HCEC 1CT (cell line): ENCODE measurements around the gene IFNA4.
"Not testable (repeated sequence)": the region's sequence is repeated elsewhere in the genome, so short reads cannot be mapped to it uniquely, and the experiment has no call there.

ENCODE experiments used
- DNase-seq: peaks from one replicate; pipeline ENCODE4 v3.0.0-alpha.2; 2017

The IFNA4 gene

DNA sequence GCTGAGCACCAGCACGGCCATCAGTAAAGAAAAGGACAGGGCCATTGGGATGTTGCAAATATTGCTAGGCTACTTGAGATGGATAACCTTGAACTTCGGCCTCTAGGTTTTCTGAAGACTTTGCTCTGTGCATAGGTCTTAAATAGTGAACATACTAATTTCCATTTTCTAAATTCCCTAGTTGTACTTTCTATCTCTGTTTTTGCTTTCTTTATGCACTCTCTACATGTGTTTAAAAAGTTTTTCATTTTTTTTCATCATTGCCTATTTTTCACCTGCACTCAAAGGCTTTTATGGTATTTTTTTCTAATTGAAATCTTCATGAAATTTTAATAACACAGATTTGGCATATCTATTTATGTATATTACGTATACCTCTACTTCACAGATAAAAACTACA is at the start of gene IFNA4:
Gene IFNA4 (minus strand): TSS at position 101 of the 400 bp plus-strand sequence. CDS start 56 bp downstream, at position 45.
- DNase-seq: not testable (repeated sequence)

DNA sequence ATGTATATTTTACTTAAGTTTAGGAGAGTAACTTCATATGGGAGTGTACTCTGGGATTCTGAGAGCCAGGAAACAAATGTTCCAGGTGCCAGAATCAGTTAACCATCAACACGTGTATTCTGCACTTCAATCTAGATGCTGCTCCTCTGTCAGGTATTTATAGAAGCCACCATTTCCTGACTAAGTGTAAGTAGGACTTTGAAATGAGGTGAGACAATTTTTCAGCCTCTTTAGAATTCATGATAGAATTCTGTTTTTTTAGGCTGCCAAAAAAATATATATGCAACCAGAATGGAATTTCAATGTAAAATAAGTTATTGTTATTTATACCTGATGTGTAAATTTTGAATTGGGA is 49.0 kb upstream of the IFNA4 start:
- not testable (repeated sequence) for DNase-seq

DNA sequence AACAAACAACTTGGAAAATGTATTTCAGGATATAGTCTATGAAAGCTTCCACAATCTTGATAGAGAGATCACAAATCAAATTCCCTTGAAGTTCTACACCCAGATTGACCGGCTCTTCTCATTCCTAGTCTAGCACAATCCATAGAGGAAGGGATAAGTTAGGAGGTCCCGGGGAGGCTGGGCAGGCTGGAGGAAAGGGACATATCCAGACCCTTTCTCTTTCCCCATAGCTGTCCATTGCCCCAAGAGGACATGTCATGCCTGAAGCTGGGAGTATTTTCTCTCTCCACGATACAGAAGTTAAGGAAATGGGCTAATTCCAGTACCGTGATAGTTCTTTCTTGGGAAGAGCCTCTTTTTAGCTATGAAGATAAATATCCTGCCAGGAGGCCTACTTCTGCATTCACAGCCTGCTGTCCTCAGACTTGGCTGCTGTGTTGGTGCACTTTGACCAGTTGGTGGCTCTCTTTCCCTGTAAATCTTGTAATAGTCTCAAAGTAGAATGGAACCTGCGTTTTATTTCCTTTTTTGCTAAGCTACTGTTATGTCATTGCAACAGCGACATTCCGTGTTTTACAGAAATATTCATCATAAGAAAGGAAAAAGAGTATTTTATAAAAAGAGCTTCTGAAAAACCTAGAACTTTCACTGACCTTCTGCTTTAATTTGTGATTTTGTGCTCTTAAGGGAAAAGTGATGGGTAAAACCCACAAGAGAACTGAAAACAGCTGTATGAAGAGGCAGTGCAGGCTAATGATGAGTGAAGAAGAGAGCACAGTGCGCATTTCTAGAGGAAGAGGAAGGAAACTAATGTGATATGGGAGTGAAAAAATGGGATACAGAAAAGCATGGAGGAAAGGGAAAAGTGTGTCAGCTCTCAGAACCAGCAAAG is 48.3 kb upstream of the IFNA4 start:
- DNase-seq: peak; percentile 57

DNA sequence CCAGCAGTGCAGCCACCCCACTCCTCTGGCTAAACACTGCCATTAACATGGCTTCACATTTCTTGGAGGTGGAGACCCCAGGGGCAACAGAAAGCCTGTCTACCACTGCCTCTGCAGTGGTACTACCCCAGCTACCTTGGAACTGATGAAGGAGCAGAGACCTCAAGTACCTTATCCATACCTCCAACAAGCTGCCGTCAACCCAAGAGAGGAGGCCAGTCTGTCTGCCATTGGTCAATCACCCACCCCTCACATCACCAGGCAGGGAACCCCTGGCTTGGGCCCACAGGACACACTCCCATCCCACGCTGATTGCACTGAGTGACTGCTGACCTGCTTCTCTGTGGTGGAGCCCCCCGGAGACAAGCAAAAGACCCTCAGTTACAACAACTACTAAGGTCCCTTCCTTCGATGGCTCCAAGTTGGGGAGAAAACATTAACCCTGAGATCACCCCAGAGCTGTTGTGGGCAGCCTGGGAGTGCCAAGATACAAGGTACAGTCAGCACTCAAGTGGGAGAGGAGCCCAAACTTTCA is 46.8 kb upstream of the IFNA4 start:
- DNase-seq: no peak

DNA sequence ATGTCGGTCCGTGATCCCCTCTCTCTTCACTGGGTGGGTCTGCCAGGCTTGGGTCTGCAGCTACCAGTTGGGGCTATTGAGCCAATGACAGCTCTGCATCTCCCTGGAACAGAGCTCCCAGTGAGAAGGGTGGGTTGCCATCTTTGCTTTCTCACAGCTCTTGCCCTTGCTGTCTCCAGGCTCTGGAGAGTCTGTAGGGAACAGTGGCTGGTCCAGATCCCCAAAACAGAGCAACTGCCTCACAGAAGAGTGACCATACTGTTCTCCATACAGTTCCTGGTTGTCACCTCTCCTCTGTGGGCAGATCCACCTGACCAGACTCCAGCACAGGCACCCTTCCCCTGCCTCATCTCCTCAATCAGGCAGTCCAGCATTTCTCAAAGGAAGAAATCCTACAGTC is 45.9 kb upstream of the IFNA4 start:
- DNase-seq: no peak

DNA sequence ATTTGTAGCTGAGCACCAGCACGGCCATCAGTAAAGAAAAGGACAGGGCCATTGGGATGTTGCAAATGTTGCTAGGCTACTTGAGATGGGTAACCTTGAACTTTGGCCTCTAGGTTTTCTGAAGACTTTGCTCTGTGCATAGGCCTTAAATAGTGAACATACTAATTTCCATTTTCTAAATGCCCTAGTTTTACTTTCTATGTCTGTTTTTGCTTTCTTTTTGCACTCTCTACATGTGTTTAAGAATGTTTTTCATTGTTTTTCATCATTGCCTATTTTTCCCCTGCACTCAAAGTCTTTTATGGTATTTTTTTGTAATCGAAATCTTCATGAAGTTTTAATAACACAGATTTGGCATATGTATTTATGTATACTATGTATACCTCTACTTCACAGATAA is 40.7 kb upstream of the IFNA4 start, which contains the start of gene IFNA17:
Gene IFNA17 (minus strand): TSS at position 101 of the 400 bp plus-strand sequence. CDS start 49 bp downstream, at position 52.
- no peak for DNase-seq

DNA sequence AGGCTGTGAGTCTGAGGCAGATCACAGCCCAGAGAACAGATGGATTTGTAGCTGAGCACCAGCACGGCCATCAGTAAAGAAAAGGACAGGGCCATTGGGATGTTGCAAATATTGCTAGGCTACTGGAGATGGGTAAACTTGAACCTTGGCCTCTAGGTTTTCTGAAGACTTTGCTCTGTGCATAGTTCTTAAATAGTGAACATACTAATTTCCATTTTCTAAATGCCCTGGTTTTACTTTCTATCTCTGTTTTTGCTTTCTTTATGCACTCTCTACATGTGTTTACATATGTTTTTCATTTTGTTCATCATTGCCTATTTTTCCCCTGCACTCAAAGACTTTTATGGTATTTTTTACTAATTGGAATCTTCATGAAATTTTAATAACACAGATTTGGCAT is 29.8 kb upstream of the IFNA4 start, which contains the start of gene IFNA16:
Gene IFNA16 (minus strand): TSS at position 101 of the 400 bp plus-strand sequence. CDS start 6 bp downstream, at position 95.
- not testable (repeated sequence) for DNase-seq

DNA sequence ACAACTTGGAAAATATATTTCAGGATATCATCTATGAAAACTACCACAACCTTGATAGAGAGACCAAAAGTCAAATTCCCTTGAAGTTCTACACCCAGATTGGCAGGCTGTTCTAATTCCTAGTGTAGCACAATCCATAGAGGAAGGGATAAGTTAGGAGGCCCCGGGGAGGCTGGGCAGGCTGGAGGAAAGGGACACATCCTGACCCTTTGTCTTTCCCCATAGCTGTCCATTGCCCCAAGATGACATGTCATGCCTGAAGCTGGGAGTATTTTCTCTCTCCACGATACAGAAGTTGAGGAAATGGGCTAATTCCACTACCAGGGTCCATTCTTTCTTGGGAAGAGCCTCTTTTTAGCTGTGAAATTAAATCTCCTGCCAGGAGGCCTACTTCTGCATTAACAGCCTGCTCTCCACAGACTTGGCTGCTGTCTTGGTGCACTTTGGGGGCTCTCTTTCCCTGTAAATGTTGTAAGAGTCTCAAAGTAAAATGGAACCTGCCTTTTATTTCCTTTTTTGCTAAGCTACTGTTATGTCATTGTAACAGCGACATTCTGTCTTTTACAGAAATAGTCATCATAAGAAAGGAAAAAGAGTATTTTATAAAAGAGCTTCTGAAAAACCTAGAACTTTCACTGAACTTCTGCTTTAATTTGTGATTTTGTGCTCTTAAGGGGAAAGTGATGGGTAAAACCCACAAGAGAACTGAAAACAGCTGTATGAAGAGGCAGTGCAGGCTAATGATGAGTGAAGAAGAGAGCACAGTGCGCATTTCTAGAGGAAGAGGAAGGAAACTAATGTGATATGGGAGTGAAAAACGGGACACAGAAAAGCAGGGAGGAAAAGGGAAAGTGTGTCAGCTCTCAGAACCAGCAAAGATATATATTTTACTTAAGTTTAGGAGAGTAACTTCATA is 26.3 kb upstream of the IFNA4 start:
- peak; percentile 10 for DNase-seq

DNA sequence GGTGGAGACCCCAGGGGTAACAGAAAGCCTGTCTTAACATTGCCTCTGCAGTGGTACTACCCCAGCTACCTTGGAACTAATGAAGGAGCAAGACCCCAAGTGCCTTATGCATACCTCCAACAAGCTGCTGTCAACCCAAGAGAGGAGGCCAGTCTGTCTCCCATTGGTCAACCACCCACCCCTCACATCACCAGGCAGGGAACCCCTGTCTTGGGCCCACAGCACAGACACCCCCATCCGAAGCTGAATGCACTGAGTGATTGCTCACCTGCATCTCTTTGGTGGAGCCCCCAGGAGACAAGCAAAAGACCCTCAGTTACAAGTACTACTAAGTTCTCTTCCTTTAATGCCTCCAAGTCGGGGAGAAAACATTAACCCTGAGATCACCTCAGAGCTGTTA is 24.8 kb upstream of the IFNA4 start:
- DNase-seq: not testable (repeated sequence)

DNA sequence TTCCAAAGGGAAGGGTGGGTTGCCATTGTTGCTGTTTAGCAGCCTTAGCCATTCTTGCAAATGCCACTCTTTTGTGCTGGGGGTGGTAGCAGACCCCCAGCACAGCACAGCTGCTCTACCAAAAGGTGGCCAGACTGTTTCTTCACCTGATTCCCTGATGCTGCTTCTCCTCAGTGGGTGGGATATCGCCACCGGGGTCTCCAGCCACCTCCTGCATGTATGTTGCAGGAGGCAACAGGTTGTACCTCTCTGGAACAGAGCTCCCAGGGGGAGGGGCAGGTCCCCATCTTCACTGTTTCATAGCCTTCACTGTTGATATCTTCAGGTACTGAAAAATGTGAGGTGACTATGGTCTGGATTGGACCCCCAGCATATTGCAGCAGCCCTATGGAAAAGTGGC is 23.4 kb upstream of the IFNA4 start:
- DNase-seq: not testable (repeated sequence)

DNA sequence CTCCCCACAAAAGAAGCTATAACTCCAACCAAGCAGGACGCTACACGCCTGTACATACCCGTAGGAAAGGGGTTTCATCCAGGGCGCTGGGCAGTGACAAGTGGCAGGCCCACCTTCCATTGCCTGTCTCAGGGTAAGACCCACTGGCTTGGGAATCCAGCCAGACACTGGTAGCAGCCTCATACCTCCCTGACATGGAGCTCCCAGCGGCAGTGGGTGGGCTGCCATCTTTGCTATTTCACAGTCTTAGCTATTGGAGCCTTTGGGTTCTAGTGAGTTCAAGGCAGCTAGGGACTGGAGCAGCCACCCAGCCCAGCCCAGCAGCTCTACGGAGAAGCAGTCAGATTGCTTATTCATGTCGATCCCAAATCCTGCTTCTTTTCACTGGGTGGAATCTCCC is 22.9 kb upstream of the IFNA4 start:
- DNase-seq: no peak

DNA sequence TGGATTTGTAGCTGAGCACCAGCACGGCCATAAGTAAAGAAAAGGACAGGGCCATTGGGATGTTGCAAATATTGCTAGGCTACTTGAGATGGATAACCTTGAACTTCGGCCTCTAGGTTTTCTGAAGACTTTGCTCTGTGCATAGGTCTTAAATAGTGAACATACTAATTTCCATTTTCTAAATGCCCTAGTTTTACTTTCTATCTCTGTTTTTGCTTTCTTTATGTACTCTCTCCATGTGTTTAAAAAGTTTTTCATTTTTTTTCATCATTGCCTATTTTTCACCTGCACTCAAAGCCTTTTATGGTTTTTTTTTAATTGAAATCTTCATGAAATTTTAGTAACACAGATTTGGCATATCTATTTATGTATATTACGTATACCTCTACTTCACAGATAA is 19.7 kb upstream of the IFNA4 start, which contains the start of gene IFNA10:
Gene IFNA10 (minus strand): TSS at position 101 of the 400 bp plus-strand sequence. CDS start 46 bp downstream, at position 55.
- not testable (repeated sequence) for DNase-seq

DNA sequence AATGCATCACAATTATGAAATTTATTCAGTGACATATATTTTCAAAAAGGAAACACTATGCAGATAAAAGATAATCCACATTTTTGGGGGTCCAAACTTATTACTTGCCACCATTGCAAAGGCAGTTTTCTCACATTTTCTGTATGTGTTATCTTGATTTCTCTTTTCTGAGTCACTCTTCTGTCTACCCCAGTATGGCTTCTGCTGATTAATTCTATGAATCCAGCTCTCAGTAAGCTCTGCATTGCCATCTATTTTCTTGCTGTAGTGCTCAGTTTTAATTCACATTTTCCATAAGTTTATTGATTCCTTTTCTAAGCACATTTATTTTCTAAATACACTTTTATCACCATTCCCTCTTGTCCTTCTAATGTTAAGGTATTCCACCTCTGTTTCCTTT is 17.8 kb upstream of the IFNA4 start:
- DNase-seq: no peak

DNA sequence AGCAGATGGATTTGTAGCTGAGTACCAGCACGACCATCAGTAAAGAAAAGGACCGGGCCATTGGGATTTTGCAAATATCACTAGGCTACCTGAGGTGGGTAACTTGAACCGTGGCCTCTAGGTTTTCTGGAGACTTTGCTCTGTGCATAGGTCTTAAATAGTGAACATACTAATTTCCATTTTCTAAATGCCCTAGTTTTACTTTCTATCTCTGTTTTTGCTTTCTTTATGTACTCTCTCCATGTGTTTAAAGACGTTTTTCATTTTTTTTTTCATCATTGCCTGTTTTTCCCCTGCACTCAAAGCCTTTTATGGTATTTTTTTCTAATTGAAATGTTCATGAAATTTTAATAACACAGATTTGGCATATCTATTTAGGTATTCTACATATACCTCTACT is 14.7 kb upstream of the IFNA4 start, which contains the start of gene IFNA7:
Gene IFNA7 (minus strand): TSS at position 101 of the 400 bp plus-strand sequence. CDS start 40 bp downstream, at position 61.
- DNase-seq: not testable (repeated sequence)

DNA sequence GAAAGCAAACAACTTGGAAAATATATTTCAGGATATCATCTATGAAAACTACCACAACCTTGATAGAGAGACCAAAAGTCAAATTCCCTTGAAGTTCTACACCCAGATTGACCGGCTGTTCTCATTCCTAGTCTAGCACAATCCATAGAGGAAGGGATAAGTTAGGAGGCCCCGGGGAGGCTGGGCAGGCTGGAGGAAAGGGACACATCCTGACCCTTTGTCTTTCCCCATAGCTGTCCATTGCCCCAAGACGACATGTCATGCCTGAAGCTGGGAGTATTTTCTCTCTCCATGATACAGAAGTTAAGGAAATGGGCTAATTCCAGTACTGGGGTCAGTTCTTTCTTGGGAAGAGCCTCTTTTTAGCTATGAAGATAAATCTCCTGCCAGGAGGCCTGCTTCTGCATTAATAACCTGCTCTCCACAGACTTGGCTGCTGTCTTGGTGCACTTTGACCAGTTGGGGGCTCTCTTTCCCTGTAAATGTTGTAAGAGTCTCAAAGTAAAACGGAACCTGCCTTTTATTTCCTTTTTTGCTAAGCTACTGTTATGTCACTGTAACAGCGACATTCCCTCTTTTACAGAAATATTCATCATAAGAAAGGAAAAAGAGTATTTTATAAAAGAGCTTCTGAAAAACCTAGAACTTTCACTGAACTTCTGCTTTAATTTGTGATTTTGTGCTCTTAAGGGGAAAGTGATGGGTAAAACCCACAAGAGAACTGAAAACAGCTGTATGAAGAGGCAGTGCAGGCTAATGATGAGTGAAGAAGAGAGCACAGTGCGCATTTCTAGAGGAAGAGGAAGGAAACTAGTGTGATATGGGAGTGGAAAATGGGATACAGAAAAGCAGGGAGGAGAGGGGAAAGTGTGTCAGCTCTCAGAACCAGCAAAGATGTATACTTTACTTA is 7.7 kb upstream of the IFNA4 start:
- peak; percentile 6 for DNase-seq

DNA sequence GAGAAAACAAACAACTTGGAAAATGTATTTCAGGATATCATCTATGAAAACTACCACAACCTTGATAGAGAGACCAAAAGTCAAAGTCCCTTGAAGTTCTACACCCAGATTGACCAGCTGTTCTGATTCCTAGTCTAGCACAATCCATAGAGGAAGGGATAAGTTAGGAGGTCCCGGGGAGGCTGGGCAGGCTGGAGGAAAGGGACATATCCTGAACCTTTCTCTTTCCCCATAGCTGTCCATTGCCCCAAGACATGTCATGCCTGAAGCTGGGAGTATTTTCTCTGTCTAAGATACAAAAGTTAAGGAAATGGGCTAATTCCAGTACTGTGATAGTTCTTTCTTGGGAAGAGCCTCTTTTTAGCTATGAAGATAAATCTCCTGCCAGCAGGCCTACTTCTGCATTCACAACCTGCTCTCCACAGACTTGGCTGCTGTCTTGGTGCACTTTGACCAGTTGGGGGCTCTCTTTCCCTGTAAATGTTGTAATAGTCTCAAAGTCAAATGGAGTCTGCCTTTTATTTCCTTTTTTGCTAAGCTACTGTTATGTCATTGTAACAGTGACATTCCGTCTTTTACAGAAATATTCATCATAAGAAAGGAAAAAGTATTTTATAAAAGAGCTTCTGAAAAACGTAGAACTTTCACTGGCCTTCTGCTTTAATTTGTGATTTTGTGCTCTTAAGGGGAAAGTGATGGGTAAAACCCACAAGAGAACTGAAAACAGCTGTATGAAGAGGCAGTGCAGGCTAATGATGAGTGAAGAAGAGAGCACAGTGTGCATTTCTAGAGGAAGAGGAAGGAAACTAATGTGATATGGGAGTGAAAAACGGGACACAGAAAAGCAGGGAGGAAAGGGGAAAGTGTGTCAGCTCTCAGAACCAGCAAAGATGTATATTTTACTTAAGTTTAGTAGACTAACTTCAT is 4.3 kb downstream of the IFNA4 start:
- peak; percentile 18 for DNase-seq

DNA sequence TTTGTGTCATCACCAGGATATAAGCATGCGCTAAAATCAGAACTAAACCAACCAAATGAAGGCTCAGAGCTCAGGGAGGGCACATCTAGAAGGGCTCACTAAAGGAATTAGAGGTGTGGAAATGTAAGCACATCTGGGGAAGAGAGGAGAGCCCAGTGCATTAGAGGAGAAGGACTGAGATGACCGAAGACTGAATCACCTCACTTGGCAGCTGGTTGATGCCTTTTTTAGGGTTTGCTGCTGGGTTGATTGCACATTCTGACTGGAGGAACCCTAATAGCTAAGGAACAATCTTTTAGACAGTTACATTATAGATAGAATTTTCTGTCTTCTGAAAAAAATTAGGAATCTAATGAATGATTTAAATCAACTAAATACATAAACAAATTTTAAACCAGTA is 12.7 kb downstream of the IFNA4 start:
- DNase-seq: peak; percentile 65

DNA sequence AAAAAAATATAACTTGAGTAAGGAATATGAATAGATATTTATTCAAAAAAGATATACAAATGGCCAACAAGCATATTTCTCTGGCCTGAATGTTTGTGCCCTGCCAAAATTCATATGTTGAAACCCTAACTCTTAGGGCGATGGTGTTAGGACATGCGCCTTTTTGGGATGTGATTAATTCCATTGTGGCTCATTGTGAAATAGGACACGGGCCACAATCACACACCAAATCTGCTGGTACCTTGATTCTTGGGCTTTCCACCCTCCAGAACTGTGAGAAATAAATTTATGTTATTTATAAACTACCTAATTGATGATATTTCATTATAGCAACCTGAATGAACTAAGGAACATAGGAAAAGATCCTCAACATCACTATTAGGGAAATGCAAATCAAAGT is 15.2 kb downstream of the IFNA4 start:
- no peak for DNase-seq

DNA sequence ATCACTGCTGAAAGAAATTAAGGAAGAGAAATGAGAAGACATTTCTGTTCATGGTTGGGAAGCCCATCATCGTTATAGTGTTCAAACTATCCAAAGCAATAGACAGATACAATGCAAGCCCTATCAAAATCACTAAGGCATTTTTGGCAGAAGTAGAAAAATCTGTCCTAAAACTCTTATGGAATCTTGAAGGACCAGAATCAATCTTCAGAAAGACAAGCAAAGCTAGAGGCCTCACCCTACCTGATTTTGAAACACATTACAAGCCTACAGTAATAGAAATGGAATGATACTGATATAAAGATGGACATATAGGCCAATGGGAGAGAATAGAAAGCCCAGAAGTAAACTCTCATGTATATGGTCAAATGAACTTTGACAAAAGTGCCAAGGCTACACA is 16.0 kb downstream of the IFNA4 start:
- DNase-seq: no peak

DNA sequence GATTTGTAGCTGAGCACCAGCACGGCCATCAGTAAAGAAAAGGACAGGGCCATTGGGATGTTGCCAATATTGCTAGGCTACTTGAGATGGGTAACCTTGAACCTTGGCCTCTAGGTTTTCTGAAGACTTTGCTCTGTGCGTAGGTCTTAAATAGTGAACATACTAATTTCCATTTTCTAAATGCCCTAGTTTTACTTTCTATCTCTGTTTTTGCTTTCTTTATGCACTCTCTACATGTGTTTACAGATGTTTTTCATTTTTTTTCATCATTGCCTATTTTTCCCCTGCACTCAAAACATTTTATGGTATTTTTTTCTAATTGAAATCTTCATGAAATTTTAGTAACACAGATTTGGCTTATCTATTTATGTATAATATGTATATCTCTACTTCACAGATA is 20.8 kb downstream of the IFNA4 start, which contains the start of gene IFNA21:
Gene IFNA21 (minus strand): TSS at position 101 of the 400 bp plus-strand sequence. CDS start 48 bp downstream, at position 53.
- not testable (repeated sequence) for DNase-seq
